Right lung (tissue), 5 donors: ENCODE measurements around the gene ZNF592. TPM values are rescaled to one million over a fixed set of nuclear protein-coding genes. Genes with fewer than 3 reads are reported as not detected.
A peak's percentile ranks its signal among the peaks of the same experiment; 100 is the strongest.
"Not testable (repeated sequence)": the region's sequence is repeated elsewhere in the genome, so short reads cannot be mapped to it uniquely, and the experiment has no call there.

Experiments
- DNase-seq, 2 donors: peaks; one replicate each; pipeline ENCODE4 v3.0.0-alpha.2; 2013
- polyA plus RNA-seq, 5 donors: library from polyadenylated mRNA; unstranded; fragments of 120-200 nt; gene quantifications; one replicate each; pipeline versions ENCODE4 v1.2.1 to v1.2.3, GENCODE V29; 2013; ENCODE audit warnings: inconsistent platforms in 1 of 5, low replicate concordance in 1 of 5; ENCODE audit not compliant: insufficient read length in 5 of 5, insufficient read depth in 1 of 5

Gene ZNF592
- polyA plus RNA-seq, 5 donors, result 19.7 to 27.2 (median 26.0) TPM

GRCh38 chr15:84747416-84748273, 747 bp upstream of the ZNF592 start:
- DNase-seq, result peak; percentile 72 to 75

- DNase-seq, result no peak
These were observed 959 bp downstream of the ZNF592 start for GRCh38 chr15:84749111-84749991.

- no peak for DNase-seq
These were observed 2.2 kb downstream of the ZNF592 start for GRCh38 chr15:84750583-84751092.

- DNase-seq, result not testable (repeated sequence)
These were observed 3.3 kb downstream of the ZNF592 start for GRCh38 chr15:84751721-84752120.

- DNase-seq, result no peak
These were observed 3.8 kb downstream of the ZNF592 start for GRCh38 chr15:84752195-84752594.

- no peak for DNase-seq
These were observed 4.3 kb downstream of the ZNF592 start for GRCh38 chr15:84752700-84753099.

GRCh38 chr15:84754889-84755288, 6.5 kb downstream of the ZNF592 start:
- not testable (repeated sequence) for DNase-seq

- DNase-seq, result no peak
These were observed 7.5 kb downstream of the ZNF592 start for GRCh38 chr15:84755736-84756527.

GRCh38 chr15:84759018-84759417, 10.6 kb downstream of the ZNF592 start:
- no peak for DNase-seq

- DNase-seq, result no peak
These were observed 11.8 kb downstream of the ZNF592 start for GRCh38 chr15:84760219-84760618.

GRCh38 chr15:84761607-84762131, 13.3 kb downstream of the ZNF592 start:
- no peak for DNase-seq

- no peak for DNase-seq
These were observed 14.6 kb downstream of the ZNF592 start for GRCh38 chr15:84762840-84763572.

GRCh38 chr15:84764585-84764984, 16.2 kb downstream of the ZNF592 start:
- no peak for DNase-seq

- DNase-seq, result no peak
These were observed 16.6 kb downstream of the ZNF592 start for GRCh38 chr15:84764989-84765388.

- no peak for DNase-seq
These were observed 17.3 kb downstream of the ZNF592 start for GRCh38 chr15:84765675-84766074.

- DNase-seq, result no peak
These were observed 18.2 kb downstream of the ZNF592 start for GRCh38 chr15:84766461-84767035.

GRCh38 chr15:84772031-84772430, 23.6 kb downstream of the ZNF592 start:
- no peak for DNase-seq

GRCh38 chr15:84772467-84772866, 24.1 kb downstream of the ZNF592 start:
- no peak for DNase-seq

GRCh38 chr15:84773716-84774115, 25.3 kb downstream of the ZNF592 start:
- no peak for DNase-seq

- DNase-seq, result no peak
These were observed 27.6 kb downstream of the ZNF592 start for GRCh38 chr15:84775867-84776449.
